Measurements from ENCODE around the gene TTC12. TPM values are rescaled to one million over a fixed set of nuclear protein-coding genes. Genes with fewer than 3 reads are reported as not detected.

The TTC12 gene
- total and polyA plus RNA-seq, 2 donors (not counting 3 experiments of a cell fraction or from before 2014, with no cell fraction given): 2.2 to 2.9 TPM

GRCh38 chr11:113295993-113296392 is 18.4 kb upstream of the TTC12 start:
- no peak overlapping the region for H3K4me2 ChIP-seq (ENCODE audit: insufficient read depth, low read length)
- H3K9me1 ChIP-seq (replicated peaks; ENCODE audit: control insufficient read depth, extremely low read depth, insufficient read depth, low read length): no peaks in the 10 kb centered on the region
- CTCF ChIA-PET: interaction anchor here (0.8 to 1.6 kb wide), 3 partner anchors 9 to 708 kb away, joined by 3 to 4 read pairs (median 3); partner anchors contain the start of gene ZW10
- POLR2A ChIA-PET: no interaction called here
- no peak overlapping the region for H3K27ac ChIP-seq (ENCODE audit: insufficient read depth, low read depth, low read length)
- no peak overlapping the region for H2AFZ ChIP-seq (ENCODE audit: low read depth, low read length)
- no peaks in the 10 kb centered on the region for H3K36me3 ChIP-seq (ENCODE audit: control insufficient read depth in 2 of 2, extremely low read depth in 1 of 2, insufficient read depth in 2 of 2, low read length in 2 of 2)
- intact Hi-C loops (cut with micrococcal nuclease) (no loop called here), dilution Hi-C loops (cut with MboI; ENCODE audit: extremely low pct_ligation_motif_present, low sequenced_read_pairs) (no loop called here)
- H3K79me2 ChIP-seq (ENCODE audit: control insufficient read depth, insufficient read depth, low read length): no peaks in the 10 kb centered on the region
- no peak overlapping the region for H3K4me3 ChIP-seq (replicated peaks in 1 of 3; ENCODE audit: insufficient read depth in 1 of 3, low read depth in 1 of 3, low read length in 3 of 3)
- H4K20me1 ChIP-seq (replicated peaks; ENCODE audit: control insufficient read depth, extremely low read depth, insufficient read depth, low read length): no peaks in the 10 kb centered on the region
- no TSS peak for BruUV-seq (replicated peaks)
- FAIRE-seq (no peak), DNase-seq (ENCODE audit: low read depth, low spot score) (no peak)
- no peaks in the 10 kb centered on the region for H3K9me3 ChIP-seq (replicated peaks; ENCODE audit: control insufficient read depth, insufficient read depth, low read length)
- no peak overlapping the region for H3K9ac ChIP-seq (replicated peaks; ENCODE audit: extremely low read depth, insufficient read depth, low read length)
- H3K4me1 ChIP-seq (ENCODE audit: control insufficient read depth, extremely low read depth, insufficient read depth, low read length): no peaks in the 10 kb centered on the region
- peaks cover 0 to 2% of the 10 kb centered on the region in 2 experiments for H3K27me3 ChIP-seq (ENCODE audit: control insufficient read depth in 2 of 2, insufficient read depth in 2 of 2, low read length in 2 of 2)
- TF ChIP-seq GATA2 (IDR thresholded peaks at IDR 0.05; ENCODE audit: insufficient read depth, insufficient read length, low read depth, low read length): no peak
- no peak for TF ChIP-seq POLR2AphosphoS5 (IDR thresholded peaks at IDR 0.05; ENCODE audit: insufficient read depth, low read depth, low read length)
- TF ChIP-seq POLR2A (IDR thresholded peaks at IDR 0.05; ENCODE audit: low read depth, low read length): no peak
- no peak for TF ChIP-seq CTCF (IDR thresholded peaks at IDR 0.05; ENCODE audit: extremely low read depth in 1 of 2, insufficient read depth in 1 of 2, low read depth in 1 of 2, low read length in 2 of 2)
- TF ChIP-seq JUN (IDR thresholded peaks at IDR 0.05; ENCODE audit: borderline replicate concordance, insufficient read depth, insufficient read length, low read depth): no peak
